A673 (cell line): ENCODE results near the gene LTBP2. TPM values are rescaled to one million over a fixed set of nuclear protein-coding genes. Genes with fewer than 3 reads are reported as not detected.

Experiments
- BruUV-seq: library from RNA; stranded (reverse); fragments of 400-500 nt; replicated peaks from 2 replicates; lab custom pipeline; 2021; lab: Mats Ljungman, UMichigan
- CTCF ChIA-PET: fragments of 300-600 bp; sonication (Branson Sonifier 250); formaldehyde crosslinking; loops from one replicate; lab custom pipeline; 2022; ENCODE audit warnings: antibody characterized with exemption; lab: Charles Lee
- POLR2A ChIA-PET: fragments of 300-600 bp; sonication (Branson Sonifier 250); formaldehyde crosslinking; loops from one replicate; lab custom pipeline; 2022; ENCODE audit warnings: antibody characterized with exemption; ENCODE audit not compliant: low non-redundant PET; lab: Charles Lee
- DNase-seq: peaks from one replicate; pipeline ENCODE4 v3.0.0-alpha.2; 2015; ENCODE audit warnings: low spot score
- H3K27ac ChIP-seq: fragments of 200-600 bp; sonication (generic); 2 replicates; pipeline ENCODE4 v1.5.1; 2016; ENCODE audit warnings: mixed run types, low read depth, mild to moderate bottlenecking, mixed read lengths, antibody characterized with exemption, low read length; ENCODE audit not compliant: poor library complexity, severe bottlenecking
- H3K27me3 ChIP-seq: fragments of 200-600 bp; sonication (generic); replicated peaks from 2 replicates; pipeline ENCODE4 v1.6.1; 2017; ENCODE audit warnings: mixed run types, low read depth, mild to moderate bottlenecking, mixed read lengths, antibody characterized with exemption, low read length; ENCODE audit not compliant: insufficient read depth, poor library complexity
- H3K36me3 ChIP-seq: fragments of 200-600 bp; sonication (generic); 2 replicates; pipeline ENCODE4 v1.6.1; 2016; ENCODE audit warnings: mixed run types, mild to moderate bottlenecking, mixed read lengths, antibody characterized with exemption, low read length; ENCODE audit not compliant: insufficient read depth, poor library complexity, severe bottlenecking
- H3K4me1 ChIP-seq: fragments of 200-600 bp; sonication (generic); 2 replicates; pipeline ENCODE4 v1.6.1; 2017; ENCODE audit warnings: mixed run types, mild to moderate bottlenecking, mixed read lengths, antibody characterized with exemption, low read length; ENCODE audit not compliant: insufficient read depth, poor library complexity, severe bottlenecking
- H3K4me3 ChIP-seq: fragments of 200-600 bp; sonication (generic); 2 replicates; pipeline ENCODE4 v1.5.1; 2016; ENCODE audit warnings: low read depth, mixed run types, mild to moderate bottlenecking, mixed read lengths, low read length; ENCODE audit not compliant: poor library complexity, severe bottlenecking
- H3K9me3 ChIP-seq: fragments of 200-600 bp; sonication (generic); 2 replicates; pipeline ENCODE4 v1.6.1; 2016; ENCODE audit warnings: mixed run types, low read depth, mild to moderate bottlenecking, mixed read lengths, antibody characterized with exemption, low read length; ENCODE audit not compliant: poor library complexity, severe bottlenecking
- CTCF ChIP-seq: fragments of 300-800, 200-600 bp; sonication (generic); conservative IDR thresholded peaks from 2 replicates; pipeline ENCODE4 v1.5.1; 2017; ENCODE audit warnings: low read depth, mild to moderate bottlenecking, antibody characterized with exemption, low read length, moderate library complexity, mixed read lengths
- EZH2 ChIP-seq: fragments of 200-600 bp; sonication (generic); IDR thresholded peaks from 2 replicates; pipeline ENCODE4 v1.6.1; 2017; ENCODE audit warnings: borderline replicate concordance, low read depth, mild to moderate bottlenecking, mixed read lengths, antibody characterized with exemption, low read length; ENCODE audit not compliant: poor library complexity, severe bottlenecking
- intact Hi-C: fragments of 100-400 bp; cut with micrococcal nuclease; formaldehyde crosslinking; loops from one replicate; pipeline ENCODE4 v1.10.0; 2022; ENCODE audit not compliant: unreplicated experiment
- total RNA-seq: library from RNA; stranded (reverse); gene quantifications from 2 replicates; pipeline ENCODE4 v1.2.3, GENCODE V29; 2021

The LTBP2 gene
- total RNA-seq, 1 experiment from 2014 or later = 0.26 TPM

- H3K27me3 ChIP-seq = no peaks in the 10 kb centered on the region
- CTCF ChIA-PET = no interaction called here
- H3K4me3 ChIP-seq = no peak overlapping the region
- H3K36me3 ChIP-seq = no peaks in the 10 kb centered on the region
- H3K9me3 ChIP-seq = no peaks in the 10 kb centered on the region
- intact Hi-C loops = no loop called here
- peaks cover 7% of the 10 kb centered on the region for H3K4me1 ChIP-seq
- POLR2A ChIA-PET = no interaction called here
- BruUV-seq = no TSS peak
- DNase-seq = no peak
- no peak overlapping the region for H3K27ac ChIP-seq
- no peak for TF ChIP-seq CTCF
- no peak for TF ChIP-seq EZH2
Observed at GRCh38 chr14:74567646-74568379, 44.2 kb downstream of the LTBP2 start.

GRCh38 chr14:74567219-74567618 is 44.8 kb downstream of the LTBP2 start:
- Histone ChIP-seq H3K27ac (no peak overlapping the region), H3K4me1 (peaks cover 7% of the 10 kb centered on the region), H3K4me3 (no peak overlapping the region), H3K9me3 (no peaks in the 10 kb centered on the region), H3K36me3 (no peaks in the 10 kb centered on the region), H3K27me3 (no peaks in the 10 kb centered on the region)
- ChIA-PET POLR2A (no interaction called here), CTCF (no interaction called here)
- intact Hi-C loops = no loop called here
- TF ChIP-seq CTCF = no peak
- no TSS peak for BruUV-seq
- DNase-seq = no peak

GRCh38 chr14:74566174-74567141 is 45.6 kb downstream of the LTBP2 start:
- Histone ChIP-seq H3K27ac (no peak overlapping the region), H3K4me3 (no peak overlapping the region), H3K4me1 (peaks cover 1% of the 10 kb centered on the region), H3K9me3 (no peaks in the 10 kb centered on the region), H3K27me3 (no peaks in the 10 kb centered on the region), H3K36me3 (no peaks in the 10 kb centered on the region)
- no TSS peak for BruUV-seq
- DNase-seq = no peak
- TF ChIP-seq EZH2 (no peak), CTCF (no peak)
- ChIA-PET POLR2A (no interaction called here), CTCF (no interaction called here)
- intact Hi-C loops = no loop called here
